GDM1 (cell line): ENCODE data around the gene C19orf85.

ENCODE experiments used
- DNase-seq: peaks from one replicate; lab custom pipeline; 2025; lab: John Stamatoyannopoulos, UW

C19orf85 gene

DNA sequence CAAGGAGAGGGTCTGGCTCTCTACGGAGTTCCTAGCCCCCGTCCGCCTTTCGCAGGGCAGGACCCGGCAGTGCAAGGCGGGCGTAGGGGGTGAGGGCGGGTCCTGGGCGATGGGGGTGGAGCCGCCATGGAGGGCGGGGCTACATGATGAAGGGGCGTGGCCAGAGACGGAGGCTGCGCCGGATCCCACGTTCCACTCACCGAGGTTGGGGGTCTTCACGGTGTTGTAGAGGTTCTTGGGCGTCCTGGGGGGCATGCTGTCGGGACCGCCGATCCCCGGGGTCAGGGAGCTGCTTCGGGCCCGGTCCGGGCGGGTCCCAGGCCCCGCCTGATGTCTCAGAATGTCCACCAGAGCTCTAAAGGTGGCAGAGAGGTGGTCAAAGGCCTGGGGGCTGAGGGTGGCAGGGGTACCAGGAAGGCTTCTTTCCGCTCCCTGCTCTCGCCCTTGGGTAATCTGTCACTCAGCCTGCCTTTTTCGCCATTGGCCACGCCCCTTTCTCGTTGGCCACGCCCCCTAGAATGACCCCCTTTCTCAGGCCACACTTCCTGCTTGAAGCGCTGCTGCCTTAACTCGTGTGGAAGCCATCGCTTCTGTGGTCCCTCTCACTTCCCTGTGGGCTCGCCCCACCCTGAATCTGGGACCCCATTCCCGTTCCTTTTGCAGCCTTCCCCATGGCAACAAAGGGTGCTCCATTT lies 24.0 kb downstream of the C19orf85 start:
- DNase-seq, result no peak

DNA sequence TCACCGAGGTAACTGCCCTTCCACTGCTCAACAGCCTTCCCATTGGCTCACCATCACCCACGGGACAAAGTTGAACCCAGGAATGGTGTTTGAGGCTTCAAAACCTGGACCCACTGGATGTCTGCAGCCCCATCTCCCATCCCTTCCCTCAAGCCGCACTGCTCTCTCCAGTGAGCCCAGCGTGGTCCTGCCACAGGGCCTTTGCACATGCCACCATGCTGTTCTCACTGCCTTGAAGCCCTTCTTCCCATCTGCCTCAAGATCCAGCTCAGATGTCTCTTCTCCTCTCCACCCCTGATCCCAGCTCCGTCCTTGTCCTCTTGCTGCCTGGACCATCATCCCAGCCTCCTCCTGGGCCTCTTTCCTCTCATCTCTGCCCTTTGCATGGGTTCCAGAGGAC lies 25.5 kb downstream of the C19orf85 start:
- no peak for DNase-seq

- peak; percentile 41 for DNase-seq
Measured at GRCh38 chr19:55437410-55437809, 27.1 kb downstream of the C19orf85 start.

DNA sequence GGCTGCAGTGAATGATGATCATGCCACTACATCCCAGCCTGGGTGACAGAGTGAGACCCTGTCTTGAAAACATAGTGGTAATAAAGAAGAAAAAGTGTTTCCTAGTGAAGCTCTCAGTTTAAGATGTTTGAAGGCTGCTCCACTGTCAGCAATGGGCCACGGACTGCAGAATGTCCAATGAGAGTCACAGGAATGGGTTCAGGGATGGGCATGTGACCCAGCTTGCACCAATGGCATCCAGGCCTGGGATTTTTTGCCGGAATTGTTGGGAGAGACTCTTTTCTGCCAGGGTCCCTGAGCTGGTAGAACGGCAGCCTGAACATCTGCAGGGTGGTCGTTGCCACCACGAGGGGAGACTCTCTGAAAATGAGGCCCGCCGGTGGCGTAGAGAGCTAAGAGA lies 27.7 kb downstream of the C19orf85 start:
- DNase-seq, result no peak

- no peak for DNase-seq
Measured at GRCh38 chr19:55435020-55435419, 29.5 kb downstream of the C19orf85 start.

DNA sequence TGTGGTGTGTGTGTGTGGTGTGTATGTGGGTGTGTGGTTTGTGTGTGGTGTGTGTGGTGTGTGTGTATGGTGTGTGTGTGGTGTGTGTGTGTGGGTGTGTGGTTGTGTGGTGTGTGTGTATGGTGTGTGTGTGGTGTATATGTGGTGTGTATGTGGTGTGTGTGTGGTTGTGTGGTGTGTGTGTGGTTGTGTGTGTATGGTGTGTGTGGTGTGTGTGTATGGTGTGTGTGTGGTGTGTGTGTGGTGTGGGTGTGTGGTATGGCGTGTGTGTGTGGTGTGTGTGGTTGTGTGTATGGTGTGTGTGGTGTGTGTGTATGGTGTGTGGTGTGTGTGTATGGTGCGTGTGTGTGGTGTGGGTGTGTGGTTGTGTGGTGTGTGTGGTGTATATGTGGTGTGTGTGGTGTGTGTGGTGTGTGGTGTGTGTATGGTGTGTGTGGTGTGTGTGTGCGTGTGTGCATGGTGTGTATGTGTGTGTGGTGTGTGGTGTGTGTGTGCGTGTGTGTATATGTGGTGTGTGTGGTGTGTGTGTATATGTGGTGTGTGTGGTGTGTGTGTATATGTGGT lies 30.1 kb downstream of the C19orf85 start:
- DNase-seq, result no peak

GRCh38 chr19:55433292-55433691 lies 31.3 kb downstream of the C19orf85 start:
- DNase-seq, result no peak

DNA sequence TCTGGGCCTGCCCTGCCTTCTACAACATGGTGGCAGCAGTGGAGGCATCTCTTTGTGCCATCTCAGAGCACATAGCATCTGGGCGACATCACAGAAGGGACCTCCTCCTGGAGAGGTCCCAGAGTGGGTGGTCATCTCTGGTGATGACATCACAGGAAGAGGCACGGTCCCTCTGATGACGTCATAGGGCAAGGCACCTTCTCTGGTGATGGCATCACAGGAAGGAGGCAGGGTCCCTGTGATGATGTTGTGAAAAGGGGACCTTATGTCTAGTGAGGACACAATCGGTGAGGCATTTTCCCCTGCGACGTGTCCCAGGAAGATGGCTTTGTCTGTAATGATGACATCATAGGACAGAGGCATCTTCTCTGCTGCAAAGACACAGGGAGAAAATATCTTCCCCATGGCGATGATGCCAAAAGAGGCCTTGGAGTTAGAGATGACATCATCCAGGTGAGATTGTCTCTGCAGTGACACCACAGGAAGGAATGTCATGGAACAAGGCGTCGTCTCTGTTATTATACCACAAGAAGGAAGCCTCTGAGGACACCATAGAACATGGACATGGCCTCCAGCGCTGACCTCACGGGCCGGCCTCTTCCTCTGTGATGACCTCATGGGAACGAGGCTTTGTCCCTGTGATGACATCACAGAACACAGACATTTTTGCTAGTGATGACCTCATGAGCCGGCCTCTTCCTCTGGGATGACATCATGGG lies 32.2 kb downstream of the C19orf85 start:
- no peak for DNase-seq

GRCh38 chr19:55431183-55431582 lies 33.4 kb downstream of the C19orf85 start:
- no peak for DNase-seq

DNA sequence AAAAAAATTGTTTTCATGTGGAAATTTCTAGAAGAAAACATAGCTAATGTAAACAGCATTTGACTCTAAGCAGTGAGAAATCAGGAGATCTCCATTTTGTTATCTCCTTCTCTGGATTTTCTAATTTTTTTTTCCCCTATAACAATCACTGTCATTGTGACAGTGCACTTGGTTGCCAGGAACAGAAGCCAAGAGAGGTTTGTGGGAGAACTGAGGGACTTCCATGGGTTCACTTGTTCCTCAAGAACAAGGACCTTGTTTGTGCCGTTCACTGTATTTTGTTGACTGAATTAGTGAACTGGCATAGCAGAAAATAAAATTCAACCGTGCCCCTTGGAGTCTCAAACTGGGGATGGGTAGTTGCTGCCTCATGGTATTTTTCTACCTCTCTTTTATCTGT lies 38.5 kb downstream of the C19orf85 start:
- DNase-seq, result no peak

GRCh38 chr19:55424518-55424917 lies 40.0 kb downstream of the C19orf85 start:
- DNase-seq, result no peak

DNA sequence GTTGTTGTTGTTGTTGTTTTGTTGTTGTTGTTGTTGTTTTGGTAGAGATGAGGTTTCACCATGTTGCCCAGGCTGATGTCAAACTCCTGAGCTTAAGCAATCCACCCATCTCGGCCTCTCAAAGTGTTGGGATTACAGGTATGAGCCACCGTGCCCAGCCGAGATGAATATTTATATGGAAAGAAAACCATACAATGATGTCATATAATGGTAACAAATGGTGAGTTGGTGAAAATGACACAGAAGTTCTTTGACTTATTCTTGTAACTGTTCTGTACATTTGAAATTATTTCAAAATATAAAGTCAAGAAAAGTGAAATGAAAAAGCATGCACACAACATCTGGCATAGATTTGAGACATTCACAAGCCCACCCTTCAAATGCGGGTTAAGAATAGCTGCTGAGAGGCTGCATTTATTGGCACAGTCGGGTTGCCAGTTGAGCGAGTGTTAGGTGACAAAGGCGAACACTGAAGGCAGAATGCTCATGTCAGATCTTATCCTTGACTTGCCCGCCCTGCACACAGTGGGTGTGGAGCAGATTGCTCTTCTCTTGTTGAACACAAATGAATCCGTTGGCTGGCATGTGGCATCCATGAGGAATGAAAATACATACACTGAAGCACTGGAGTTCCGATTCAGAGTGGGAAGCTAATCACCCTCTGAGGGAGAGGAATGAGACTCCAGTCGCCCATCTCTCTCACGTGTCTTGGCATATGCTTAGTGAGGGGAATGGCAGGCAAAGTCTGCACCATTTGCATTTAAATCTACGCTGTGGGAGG lies 41.1 kb downstream of the C19orf85 start:
- DNase-seq, result no peak

GRCh38 chr19:55421281-55421680 lies 43.3 kb downstream of the C19orf85 start:
- DNase-seq, result peak; percentile 87

- no peak for DNase-seq
Measured at GRCh38 chr19:55419624-55420236, 44.8 kb downstream of the C19orf85 start.

DNA sequence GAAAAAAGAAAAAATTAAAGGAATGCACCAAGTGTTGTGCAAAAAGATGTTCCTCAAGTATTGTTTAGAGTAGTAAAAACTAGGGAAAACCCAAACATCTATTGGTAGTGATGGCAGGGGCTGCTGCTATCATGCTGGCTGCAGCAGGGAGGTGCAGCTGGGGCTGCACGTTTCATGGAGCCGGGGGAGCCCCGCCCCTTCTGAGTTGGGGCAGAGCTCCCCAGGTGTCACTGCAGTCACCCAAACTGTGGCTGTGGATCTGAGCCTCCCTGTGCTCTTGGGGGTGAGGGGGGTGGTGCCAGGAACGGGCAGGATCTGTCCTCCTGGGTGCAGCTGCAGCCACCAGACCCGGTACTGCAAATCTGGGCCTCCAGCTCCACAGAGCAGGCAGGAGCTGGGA lies 45.4 kb downstream of the C19orf85 start:
- no peak for DNase-seq

- peak; percentile 58 for DNase-seq
Measured at GRCh38 chr19:55418185-55418584, 46.4 kb downstream of the C19orf85 start.
